Ammon's horn (tissue), 1 donor: ENCODE results near the gene RAB3B.

Experiments used
- DNase-seq: peaks from one replicate; pipeline ENCODE4 v3.0.0-alpha.2; 2016; ENCODE audit warnings: low spot score

Gene RAB3B

DNA sequence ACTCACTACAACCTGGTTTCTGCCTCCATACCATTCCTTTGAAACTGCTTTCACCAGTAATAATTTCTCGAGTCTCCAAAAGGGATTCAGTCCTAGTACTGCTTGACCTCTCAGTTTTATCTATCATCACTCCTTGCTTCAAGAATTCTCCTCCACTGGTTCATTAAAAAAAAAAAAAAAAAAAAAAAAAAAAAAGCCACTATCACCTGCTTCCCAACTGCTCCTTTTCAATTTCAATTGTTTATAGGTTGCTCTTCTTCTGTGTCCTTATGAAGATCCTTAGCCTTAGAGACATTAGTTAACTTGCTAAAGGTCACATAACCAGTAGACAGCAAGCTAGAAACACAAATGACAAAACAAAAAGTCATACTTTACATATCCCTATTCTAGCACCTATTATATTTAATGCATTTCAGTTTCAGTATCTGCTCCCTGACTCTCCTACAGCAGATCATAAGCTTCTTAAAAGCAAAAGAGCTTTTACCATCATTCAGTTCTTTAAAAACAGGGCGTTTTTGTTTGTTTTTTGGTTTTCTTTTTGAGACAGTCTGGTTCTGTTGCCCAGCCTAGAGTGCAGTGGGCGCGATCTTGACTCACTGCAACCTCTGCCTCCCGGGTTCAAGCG lies 119.0 kb downstream of the RAB3B start:
- no peak for DNase-seq

DNA sequence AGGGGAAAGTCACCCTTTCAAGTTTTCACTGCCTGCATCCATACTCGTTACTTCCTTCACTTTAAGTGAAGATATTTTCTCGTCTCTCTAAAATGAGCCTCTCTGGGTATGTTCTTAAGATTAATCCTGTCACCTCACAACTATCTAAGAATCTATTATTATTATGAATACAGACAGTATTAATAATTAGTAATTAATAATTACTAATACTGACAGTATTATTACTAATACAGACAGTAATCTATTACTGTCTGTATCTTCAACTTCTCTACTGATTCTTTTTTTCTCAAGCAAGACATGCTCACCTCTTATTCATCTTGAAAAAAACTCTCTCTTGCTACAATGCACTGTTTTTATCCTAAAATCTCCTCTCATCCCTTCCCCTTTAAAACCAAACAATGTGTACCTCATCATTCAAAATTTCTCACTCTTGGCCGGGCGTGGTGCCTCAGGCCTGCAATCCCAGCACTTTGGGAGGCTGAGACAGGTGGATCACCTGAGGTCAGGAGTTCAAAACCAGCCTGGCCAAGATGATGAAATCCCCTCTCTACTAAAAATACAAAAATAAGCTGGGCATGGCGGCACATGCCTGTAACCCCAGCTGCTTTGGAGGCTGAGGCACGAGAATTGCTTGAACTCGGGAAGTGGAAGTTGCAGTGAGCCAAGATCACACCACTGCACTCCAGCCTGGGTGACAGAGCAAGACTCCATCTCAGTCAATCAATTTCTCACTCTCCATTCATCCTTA lies 119.7 kb downstream of the RAB3B start:
- no peak for DNase-seq

DNA sequence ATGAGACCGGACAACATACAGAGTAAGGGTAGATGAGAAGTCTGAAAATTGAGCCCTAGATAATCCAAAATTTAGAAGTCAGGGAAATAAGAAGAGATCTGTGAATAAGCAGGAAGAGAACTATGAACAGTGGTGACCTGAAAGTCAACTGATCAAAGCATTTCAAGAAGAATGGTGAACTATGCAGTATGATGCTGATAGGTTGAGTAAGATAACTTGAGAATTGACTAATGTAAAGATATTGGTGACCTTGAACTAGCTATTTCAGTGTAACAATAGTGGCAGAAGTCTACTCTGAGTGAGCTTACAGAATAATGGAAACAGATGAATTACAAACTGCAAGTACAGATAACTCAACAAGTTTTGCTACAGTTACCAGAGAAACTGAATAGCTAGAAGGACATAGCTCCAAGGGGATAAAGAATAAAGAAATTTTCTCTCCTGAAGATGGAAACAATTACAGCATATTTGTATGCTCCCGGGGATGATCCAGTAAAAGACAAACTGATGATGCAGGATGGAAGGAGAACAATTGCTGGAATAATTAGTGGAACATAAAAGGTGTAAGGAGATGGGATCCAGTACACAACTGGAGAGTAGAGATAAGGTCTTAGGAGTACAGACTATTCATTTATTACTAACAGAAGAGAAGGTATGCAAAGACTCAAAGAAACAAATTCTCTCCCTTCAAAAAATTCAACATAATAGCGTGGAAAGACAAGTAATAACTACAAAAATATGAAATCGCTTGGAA lies 122.8 kb downstream of the RAB3B start:
- DNase-seq = no peak

DNA sequence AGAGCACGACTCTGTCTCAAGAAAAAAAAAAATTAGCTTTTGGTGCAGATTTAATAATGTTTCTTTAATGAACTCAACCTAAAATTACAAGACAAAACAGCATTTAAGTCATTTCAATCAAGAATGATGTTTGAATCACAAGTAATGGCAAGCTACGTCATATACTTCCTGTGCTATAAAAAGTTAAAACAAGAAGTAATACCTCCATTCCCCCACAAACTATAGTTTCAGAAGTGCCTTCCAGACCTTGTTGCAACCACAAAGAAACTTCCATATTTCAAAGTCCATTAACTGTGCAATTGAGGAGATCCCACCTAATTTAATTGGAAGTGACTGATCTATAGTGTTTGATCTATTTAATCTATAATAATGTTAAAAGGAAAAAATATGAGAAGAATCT lies 127.1 kb downstream of the RAB3B start:
- DNase-seq = no peak

DNA sequence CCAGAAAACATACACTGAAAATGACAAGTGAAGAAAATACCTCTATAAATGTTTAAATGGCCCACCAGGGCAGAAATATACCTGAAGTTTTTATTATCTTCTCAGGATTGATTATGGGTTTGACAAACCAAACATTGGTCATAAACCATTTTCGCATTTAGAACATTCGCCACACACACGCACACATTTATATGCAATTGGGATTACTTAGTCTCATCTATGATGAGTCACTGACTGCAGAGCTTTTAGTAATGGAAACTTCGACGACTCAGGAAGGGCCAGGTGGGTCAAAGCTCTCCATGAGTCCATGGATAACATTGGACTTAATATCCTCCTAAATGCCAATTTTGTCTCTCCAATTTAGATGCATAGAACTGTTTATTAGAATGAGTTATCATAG lies 128.8 kb downstream of the RAB3B start:
- no peak for DNase-seq

DNA sequence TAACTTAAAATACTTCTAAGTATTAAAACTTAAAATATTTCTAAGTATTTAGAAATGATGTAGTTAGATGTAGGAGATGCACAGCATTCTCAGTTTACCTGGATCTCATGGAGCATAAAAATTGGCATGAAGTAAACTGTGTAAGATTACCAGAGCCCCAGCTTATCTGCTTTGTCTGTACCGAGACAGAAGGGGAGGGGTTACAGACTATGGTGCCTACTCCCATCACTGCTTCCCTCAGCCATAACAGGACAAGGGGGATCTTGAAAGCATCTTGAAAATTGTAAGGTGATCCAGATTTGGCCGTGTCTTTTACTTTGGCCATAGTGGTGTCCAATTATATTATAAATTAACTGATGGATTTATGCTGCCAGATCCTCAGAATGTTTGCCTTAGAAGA lies 130.8 kb downstream of the RAB3B start:
- DNase-seq = no peak

DNA sequence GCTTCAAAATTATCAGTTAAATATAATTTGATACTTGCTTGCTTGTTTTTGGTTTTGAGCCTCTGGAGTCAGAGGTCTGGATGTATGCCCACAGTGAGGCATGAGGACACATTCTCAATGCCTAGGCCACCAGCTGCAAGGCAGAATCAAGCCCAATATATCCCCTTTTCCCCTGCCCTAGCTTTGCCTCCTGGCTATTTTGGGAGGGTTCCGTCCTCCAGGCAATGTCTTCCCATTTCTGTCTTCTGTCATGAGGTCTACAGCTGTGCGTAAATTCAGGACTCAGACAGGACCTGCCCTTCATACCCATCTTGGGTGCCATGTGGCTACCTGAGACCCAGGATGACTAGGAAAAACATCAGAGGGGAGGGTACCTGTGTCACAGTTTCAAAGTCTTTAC lies 131.2 kb downstream of the RAB3B start:
- DNase-seq = no peak

DNA sequence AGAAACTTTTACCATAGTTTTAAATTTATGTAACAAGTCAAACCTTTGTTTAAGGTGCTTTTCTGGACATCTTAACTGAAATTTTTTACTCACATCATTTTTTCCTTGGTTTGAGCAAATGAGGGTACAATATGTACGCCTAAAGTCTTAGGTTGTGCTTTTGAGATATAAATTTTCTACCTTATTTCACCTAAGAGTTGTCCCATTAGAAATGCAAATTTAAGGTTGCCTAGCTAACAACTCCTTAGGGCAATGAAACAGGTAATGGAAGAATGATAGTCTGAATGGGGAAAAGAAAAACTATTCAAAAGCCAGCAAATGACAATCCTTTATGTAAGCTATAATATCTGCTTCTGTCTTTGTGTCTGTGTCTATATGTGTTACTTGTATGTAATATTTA lies 131.6 kb downstream of the RAB3B start:
- DNase-seq = no peak
